Activated B cell treated with CpG ODN at 0.5 μM for 24 hours (primary cell): ENCODE results near the gene B3GALNT1. TPM values are rescaled to one million over a fixed set of nuclear protein-coding genes. Genes with fewer than 3 reads are reported as not detected.
A peak's percentile ranks its signal among the peaks of the same experiment; 100 is the strongest.

Experiments used
- ATAC-seq: fragments of 200-7000 bp; cut with Tn5 transposase; one replicate; pipeline ENCODE4 v1.10.0; 2021; ENCODE audit warnings: low read depth, mild to moderate bottlenecking, moderate library complexity
- CTCF ChIA-PET: fragments of 350-600 bp; sonication (Branson Sonifier 250); formaldehyde crosslinking; loops from one replicate; lab custom pipeline; 2021; ENCODE audit warnings: antibody characterized with exemption; lab: Charles Lee
- POLR2A ChIA-PET: fragments of 350-600 bp; sonication (Branson Sonifier 250); formaldehyde crosslinking; loops from one replicate; lab custom pipeline; 2021; ENCODE audit warnings: antibody characterized with exemption; lab: Charles Lee
- DNase-seq: peaks from one replicate; pipeline ENCODE4 v3.0.0; 2022
- H3K27ac Mint-ChIP-seq: one replicate; pipeline ENCODE4 v1.8.0; 2020; ENCODE audit warnings: mixed read lengths
- H3K27me3 Mint-ChIP-seq: one replicate; pipeline ENCODE4 v1.8.0; 2021; ENCODE audit warnings: mixed read lengths
- H3K36me3 Mint-ChIP-seq: one replicate; pipeline ENCODE4 v1.8.0; 2021; ENCODE audit warnings: low read depth, mixed read lengths
- H3K4me1 Mint-ChIP-seq: one replicate; pipeline ENCODE4 v1.8.0; 2021; ENCODE audit warnings: mixed read lengths
- H3K4me3 Mint-ChIP-seq: one replicate; pipeline ENCODE4 v1.8.0; 2020; ENCODE audit warnings: mild to moderate bottlenecking, mixed read lengths
- H3K9me3 Mint-ChIP-seq: one replicate; pipeline ENCODE4 v1.8.0; 2020; ENCODE audit warnings: mixed read lengths
- CTCF ChIP-seq: fragments of 200-600 bp; IDR thresholded peaks from one replicate; pipeline ENCODE4 v1.8.0; 2022; ENCODE audit warnings: antibody characterized with exemption, mild to moderate bottlenecking
- intact Hi-C: fragments of 100-400 bp; cut with micrococcal nuclease; formaldehyde crosslinking; loops from one replicate; pipeline ENCODE4 v1.15.1; 2024
- total RNA-seq: library from RNA; stranded (reverse); gene quantifications from 2 replicates; pipeline ENCODE4 v1.2.3, GENCODE V29; 2022

Gene B3GALNT1
- total RNA-seq, 1 donor from 2014 or later = 8.5 TPM

DNA sequence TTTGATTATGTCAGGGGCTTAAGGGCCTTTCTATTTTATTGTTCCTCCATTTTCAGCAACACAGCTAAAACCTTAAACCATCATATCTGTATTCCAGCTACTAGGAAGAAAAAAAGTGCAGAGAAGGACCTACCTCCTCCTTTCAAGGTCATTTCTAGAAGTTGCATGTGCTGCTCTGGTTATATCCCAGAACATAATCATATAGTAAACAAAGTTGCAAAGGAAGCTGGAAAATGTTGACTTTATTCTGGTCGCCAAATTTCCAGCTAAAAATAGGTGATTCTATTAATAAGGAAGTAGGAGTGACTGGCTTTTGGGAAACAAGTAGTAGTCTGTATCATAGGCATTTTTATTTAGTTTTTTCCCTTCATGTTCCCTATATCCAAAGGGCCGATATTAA is 21.3 kb upstream of the B3GALNT1 start:
- Mint-ChIP-seq H3K27ac (no peak overlapping the region), H3K36me3 (no peaks in the 10 kb centered on the region), H3K27me3 (peaks cover 2% of the 10 kb centered on the region), H3K9me3 (peaks cover 10% of the 10 kb centered on the region), H3K4me3 (no peak overlapping the region), H3K4me1 (no peaks in the 10 kb centered on the region)
- DNase-seq (no peak), ATAC-seq (no peak)
- intact Hi-C loops = no loop called here
- ChIA-PET POLR2A (no interaction called here), CTCF (no interaction called here)
- no peak for TF ChIP-seq CTCF

DNA sequence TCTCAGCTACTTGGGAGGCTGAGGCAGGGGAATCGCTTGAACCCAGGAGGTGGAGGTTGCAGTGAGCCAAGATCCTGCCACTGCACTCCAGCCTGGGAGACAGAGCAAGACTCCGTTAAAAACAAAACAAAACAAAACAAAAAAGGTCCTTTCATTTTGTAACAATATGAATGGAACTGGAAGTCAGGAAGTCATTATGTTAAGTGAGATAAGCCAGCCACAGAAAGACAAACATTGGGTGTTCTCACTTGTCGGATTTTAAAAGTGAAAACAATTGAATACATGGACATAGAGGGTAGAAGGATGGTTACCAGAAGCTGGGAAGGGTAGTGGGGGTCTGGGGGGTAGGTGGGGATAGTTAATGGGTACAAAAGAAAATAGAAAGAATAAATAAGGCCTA is 12.5 kb upstream of the B3GALNT1 start:
- no peak for TF ChIP-seq CTCF
- POLR2A ChIA-PET = no interaction called here
- Mint-ChIP-seq H3K9me3 (peaks cover 25% of the 10 kb centered on the region), H3K4me1 (no peaks in the 10 kb centered on the region), H3K36me3 (peaks cover 4% of the 10 kb centered on the region), H3K27me3 (peaks cover under 1% of the 10 kb centered on the region), H3K4me3 (no peak overlapping the region), H3K27ac (no peak overlapping the region)
- DNase-seq = no peak
- intact Hi-C loops = no loop called here
- CTCF ChIA-PET = no interaction called here
- ATAC-seq = no peak

- peaks cover 16% of the 10 kb centered on the region for H3K27me3 Mint-ChIP-seq
- ChIA-PET CTCF (no interaction called here), POLR2A (no interaction called here)
- H3K27ac Mint-ChIP-seq = no peak overlapping the region
- intact Hi-C loops = loop anchor here (10.0 kb wide), 1 partner anchor 354 kb away; the partner anchor contains the start of gene PPM1L
- ATAC-seq = no peak
- peaks cover 12% of the 10 kb centered on the region for H3K4me1 Mint-ChIP-seq
- no peak for TF ChIP-seq CTCF
- H3K36me3 Mint-ChIP-seq = no peaks in the 10 kb centered on the region
- H3K9me3 Mint-ChIP-seq = no peaks in the 10 kb centered on the region
- H3K4me3 Mint-ChIP-seq = no peak overlapping the region
- DNase-seq = no peak
Measured at GRCh38 chr3:161108840-161109239, 3.7 kb upstream of the B3GALNT1 start.

- Mint-ChIP-seq H3K27ac (no peak overlapping the region), H3K4me1 (peaks cover 12% of the 10 kb centered on the region), H3K27me3 (peaks cover 15% of the 10 kb centered on the region), H3K4me3 (no peak overlapping the region), H3K9me3 (no peaks in the 10 kb centered on the region), H3K36me3 (no peaks in the 10 kb centered on the region)
- ATAC-seq = no peak
- CTCF ChIA-PET = interaction anchor here (1.4 kb wide), 1 partner anchor 150 kb away, joined by 4 read pairs; no protein-coding TSS in a partner anchor
- intact Hi-C loops = loop anchor here (10.0 kb wide), 1 partner anchor 353 kb away; the partner anchor contains the start of gene PPM1L
- DNase-seq = no peak
- no peak for TF ChIP-seq CTCF
- POLR2A ChIA-PET = no interaction called here
Measured at GRCh38 chr3:161107311-161107710, 2.2 kb upstream of the B3GALNT1 start.

GRCh38 chr3:161103776-161104385 is 1.3 kb downstream of the B3GALNT1 start:
- intact Hi-C loops = loop anchor here (2.0 to 10.0 kb wide), 3 partner anchors 67 to 349 kb away; partner anchors contain the start of genes NMD3 and PPM1L
- peaks cover 12% of the 10 kb centered on the region for H3K4me1 Mint-ChIP-seq
- no peak for TF ChIP-seq CTCF
- peaks cover 8% of the 10 kb centered on the region for H3K27me3 Mint-ChIP-seq
- H3K27ac Mint-ChIP-seq = no peak overlapping the region
- no peaks in the 10 kb centered on the region for H3K9me3 Mint-ChIP-seq
- CTCF ChIA-PET = no interaction called here
- no peaks in the 10 kb centered on the region for H3K36me3 Mint-ChIP-seq
- ATAC-seq (no peak), DNase-seq (no peak)
- peak overlapping the region; percentile 82 for H3K4me3 Mint-ChIP-seq
- POLR2A ChIA-PET = no interaction called here
